ENCODE results near the gene OLA1. TPM values are rescaled to one million over a fixed set of nuclear protein-coding genes. Genes with fewer than 3 reads are reported as not detected.

Gene OLA1
- polyA plus RNA-seq, 1 experiment = 36.7 TPM

DNA sequence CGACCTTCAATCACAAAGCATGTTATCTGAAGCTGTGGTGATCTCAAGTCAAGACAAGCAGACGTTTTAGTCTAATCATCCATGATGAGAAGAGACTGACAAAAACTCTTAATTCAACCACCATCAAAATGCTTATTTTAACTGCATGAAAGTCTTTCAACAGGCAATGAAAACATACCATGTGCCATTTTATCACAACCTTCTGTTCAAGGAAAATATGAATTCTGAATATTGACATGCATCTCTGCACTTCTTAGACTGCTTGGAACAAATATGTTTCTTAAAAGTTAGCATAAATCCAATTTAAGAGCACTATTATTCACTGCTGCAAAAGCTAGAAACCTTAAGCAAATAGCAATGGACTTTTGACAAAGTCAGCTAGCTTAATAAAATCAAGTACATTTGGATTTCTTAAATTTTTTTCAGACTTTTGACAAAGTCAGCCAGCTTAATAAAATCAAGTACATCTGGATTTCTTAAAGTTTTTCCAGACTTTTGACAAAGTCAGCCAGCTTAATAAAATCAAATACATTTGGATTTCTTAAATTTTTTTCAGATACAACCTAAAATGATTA lies 70.9 kb downstream of the OLA1 start:
- no peaks in the 10 kb centered on the region for H3K36me3 ChIP-seq (ENCODE audit: control insufficient read depth, insufficient read depth, low read length)
- H3K27me3 ChIP-seq (ENCODE audit: control insufficient read depth, insufficient read depth, low read length) = no peaks in the 10 kb centered on the region
- no peak overlapping the region for H3K4me3 ChIP-seq (ENCODE audit: low read depth, low read length)
- no peak for DNase-seq (ENCODE audit: low read depth)
- ChIA-PET POLR2A (no interaction called here), CTCF (interaction anchor here (1.3 to 1.9 kb wide), 2 partner anchors 10 to 19 kb away, joined by 3 to 5 read pairs; no protein-coding TSS in a partner anchor)
- no peak for TF ChIP-seq CTCF (IDR thresholded peaks at IDR 0.05; ENCODE audit: insufficient read depth, low read depth, low read length)

DNA sequence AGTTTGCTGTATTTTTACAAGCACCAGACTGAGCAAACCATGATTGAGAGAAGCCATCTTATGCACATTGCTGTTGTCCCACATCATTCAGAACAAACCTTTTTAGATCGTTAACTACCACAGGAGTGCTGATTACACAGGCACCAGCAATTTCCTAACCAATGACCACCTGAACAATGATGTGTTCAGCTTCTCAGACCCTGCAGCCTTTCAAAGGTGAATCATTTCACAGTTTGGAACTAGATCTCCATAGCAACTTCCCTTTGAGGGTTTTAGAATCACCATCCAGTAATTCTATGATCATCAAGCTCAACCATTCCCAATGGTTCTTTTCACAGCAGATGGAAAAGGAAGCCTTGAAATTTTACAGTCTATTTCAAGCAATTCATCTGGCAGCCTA lies 71.4 kb downstream of the OLA1 start:
- no peak for TF ChIP-seq CTCF (IDR thresholded peaks at IDR 0.05; ENCODE audit: insufficient read depth, low read depth, low read length)
- Histone ChIP-seq H3K4me3 (ENCODE audit: low read depth, low read length) (no peak overlapping the region), H3K27me3 (ENCODE audit: control insufficient read depth, insufficient read depth, low read length) (no peaks in the 10 kb centered on the region), H3K36me3 (ENCODE audit: control insufficient read depth, insufficient read depth, low read length) (no peaks in the 10 kb centered on the region)
- ChIA-PET CTCF (interaction anchor here (1.3 to 1.9 kb wide), 2 partner anchors 10 to 19 kb away, joined by 3 to 5 read pairs; no protein-coding TSS in a partner anchor), POLR2A (interaction anchor here (0.6 kb wide), 1 partner anchor 269 kb away, joined by 10 read pairs; no protein-coding TSS in a partner anchor)
- DNase-seq (ENCODE audit: low read depth) = no peak

- H3K27me3 ChIP-seq (ENCODE audit: control insufficient read depth, insufficient read depth, low read length) = no peaks in the 10 kb centered on the region
- CTCF ChIA-PET = no interaction called here
- no peak overlapping the region for H3K4me3 ChIP-seq (ENCODE audit: low read depth, low read length)
- no peak for TF ChIP-seq CTCF (IDR thresholded peaks at IDR 0.05; ENCODE audit: insufficient read depth, low read depth, low read length)
- POLR2A ChIA-PET = no interaction called here
- H3K36me3 ChIP-seq (ENCODE audit: control insufficient read depth, insufficient read depth, low read length) = no peaks in the 10 kb centered on the region
- DNase-seq (ENCODE audit: low read depth) = no peak
Measured at GRCh38 chr2:174174741-174175140, 73.6 kb downstream of the OLA1 start.

GRCh38 chr2:174172802-174173355 lies 75.5 kb downstream of the OLA1 start:
- Histone ChIP-seq H3K36me3 (ENCODE audit: control insufficient read depth, insufficient read depth, low read length) (no peaks in the 10 kb centered on the region), H3K4me3 (ENCODE audit: low read depth, low read length) (no peak overlapping the region), H3K27me3 (ENCODE audit: control insufficient read depth, insufficient read depth, low read length) (no peaks in the 10 kb centered on the region)
- TF ChIP-seq CTCF (IDR thresholded peaks at IDR 0.05; ENCODE audit: insufficient read depth, low read depth, low read length) = no peak
- CTCF ChIA-PET = no interaction called here
- DNase-seq (ENCODE audit: low read depth) = no peak
- POLR2A ChIA-PET = interaction anchor here (0.6 kb wide), 1 partner anchor 112 kb away, joined by 10 read pairs; no protein-coding TSS in a partner anchor

- Histone ChIP-seq H3K27me3 (ENCODE audit: control insufficient read depth, insufficient read depth, low read length) (no peaks in the 10 kb centered on the region), H3K4me3 (ENCODE audit: low read depth, low read length) (no peak overlapping the region), H3K36me3 (ENCODE audit: control insufficient read depth, insufficient read depth, low read length) (no peaks in the 10 kb centered on the region)
- DNase-seq (ENCODE audit: low read depth) = no peak
- POLR2A ChIA-PET = no interaction called here
- CTCF ChIA-PET = interaction anchor here (1.1 kb wide), 1 partner anchor 10 kb away, joined by 3 read pairs; no protein-coding TSS in a partner anchor
- TF ChIP-seq CTCF (IDR thresholded peaks at IDR 0.05; ENCODE audit: insufficient read depth, low read depth, low read length) = no peak
Measured at GRCh38 chr2:174171686-174172445, 76.5 kb downstream of the OLA1 start.

Measured in BJ (cell line).